Activated CD8-positive, alpha-beta memory T cell treated with anti-CD3 and anti-CD28 coated beads, Interleukin-2, amount 50 U/mL, for 1 hour (primary cell): Measurements from ENCODE around the gene SBF2.

Experiments
- DNase-seq: peaks from one replicate; pipeline ENCODE4 v3.0.0-alpha.2; 2020; ENCODE audit errors: extremely low read depth

The SBF2 gene

DNA sequence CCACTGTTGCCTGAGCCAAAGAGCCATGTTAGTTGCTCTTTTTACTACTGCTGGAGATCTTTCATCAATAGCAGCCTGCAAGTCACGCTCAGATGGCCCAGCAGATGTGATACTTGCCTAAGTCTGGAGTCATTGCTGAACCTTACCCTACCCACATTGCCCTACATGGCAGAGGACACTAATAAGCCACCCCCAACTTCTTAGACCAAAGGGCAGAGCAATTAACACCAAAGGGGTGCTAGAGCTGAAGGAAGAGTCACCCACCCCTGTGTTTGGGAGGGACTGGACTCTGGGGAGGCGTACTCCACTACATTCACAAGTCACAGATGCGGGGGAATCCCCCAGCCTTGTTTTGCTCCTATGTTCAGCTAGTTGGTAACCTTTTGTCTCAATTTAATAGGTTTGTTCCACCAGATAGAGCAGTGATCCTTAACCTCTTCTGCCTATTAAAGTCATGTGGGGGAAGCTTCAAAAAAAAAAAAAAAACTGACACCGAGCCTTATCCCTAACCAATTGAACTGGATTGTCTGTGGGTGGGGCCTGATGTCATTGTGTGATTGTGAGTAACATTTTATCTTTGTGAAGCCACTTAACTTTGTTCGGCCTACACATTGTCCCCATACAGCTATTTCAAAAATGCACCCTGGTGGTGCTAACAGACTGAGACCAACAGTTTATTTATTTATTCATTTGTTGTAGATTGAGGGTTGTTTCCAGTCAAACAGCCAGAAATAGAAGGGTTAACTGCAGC is 23.9 kb upstream of the SBF2 start:
- DNase-seq = no peak

DNA sequence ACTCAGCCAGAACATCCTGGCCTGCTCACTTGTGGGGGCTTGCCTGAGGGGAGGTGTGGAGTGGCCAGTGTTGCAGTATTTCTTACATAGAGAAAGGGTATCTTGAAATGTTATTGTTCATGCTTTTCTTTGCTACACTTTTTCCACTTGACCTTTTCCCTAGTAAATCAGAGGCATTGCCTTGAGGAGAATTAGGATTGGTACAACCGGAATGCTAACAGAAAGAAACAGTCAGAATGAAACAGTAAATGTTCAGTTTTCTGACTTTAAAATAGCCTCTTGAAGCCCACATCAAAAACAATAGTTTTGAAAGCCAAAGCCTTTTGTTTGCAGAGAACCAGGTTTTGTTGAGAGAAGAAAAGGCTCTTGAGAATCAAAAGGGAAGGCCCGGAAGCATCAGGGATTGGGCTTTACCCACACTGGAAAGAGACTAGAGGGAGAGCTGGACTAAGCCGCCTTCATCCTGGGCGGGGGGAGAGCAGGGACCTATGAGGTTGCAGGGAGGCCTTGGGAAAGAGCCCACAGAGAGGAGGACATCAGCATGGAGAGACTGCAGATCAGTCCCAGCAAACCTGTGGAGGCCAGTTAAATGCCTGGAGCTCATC is 23.2 kb upstream of the SBF2 start:
- no peak for DNase-seq

DNA sequence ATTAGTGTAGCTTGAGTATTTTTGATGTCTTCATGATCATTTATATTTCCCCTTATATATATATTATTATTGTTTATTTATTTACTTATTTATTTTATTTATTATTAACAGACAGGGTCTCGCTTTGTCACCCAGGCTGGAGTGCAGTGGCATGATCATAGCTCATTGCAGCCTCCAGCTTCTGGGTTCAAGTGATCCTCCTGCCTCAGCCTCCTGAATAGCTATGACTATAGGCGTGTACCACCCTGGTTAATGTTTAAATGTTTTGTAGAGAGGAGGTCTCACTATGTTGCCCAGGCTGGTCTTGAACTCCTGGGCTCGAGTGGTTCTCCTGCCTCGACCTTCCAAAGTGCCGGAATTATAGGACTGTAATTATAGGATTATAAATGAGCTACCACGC is 21.1 kb upstream of the SBF2 start:
- no peak for DNase-seq

DNA sequence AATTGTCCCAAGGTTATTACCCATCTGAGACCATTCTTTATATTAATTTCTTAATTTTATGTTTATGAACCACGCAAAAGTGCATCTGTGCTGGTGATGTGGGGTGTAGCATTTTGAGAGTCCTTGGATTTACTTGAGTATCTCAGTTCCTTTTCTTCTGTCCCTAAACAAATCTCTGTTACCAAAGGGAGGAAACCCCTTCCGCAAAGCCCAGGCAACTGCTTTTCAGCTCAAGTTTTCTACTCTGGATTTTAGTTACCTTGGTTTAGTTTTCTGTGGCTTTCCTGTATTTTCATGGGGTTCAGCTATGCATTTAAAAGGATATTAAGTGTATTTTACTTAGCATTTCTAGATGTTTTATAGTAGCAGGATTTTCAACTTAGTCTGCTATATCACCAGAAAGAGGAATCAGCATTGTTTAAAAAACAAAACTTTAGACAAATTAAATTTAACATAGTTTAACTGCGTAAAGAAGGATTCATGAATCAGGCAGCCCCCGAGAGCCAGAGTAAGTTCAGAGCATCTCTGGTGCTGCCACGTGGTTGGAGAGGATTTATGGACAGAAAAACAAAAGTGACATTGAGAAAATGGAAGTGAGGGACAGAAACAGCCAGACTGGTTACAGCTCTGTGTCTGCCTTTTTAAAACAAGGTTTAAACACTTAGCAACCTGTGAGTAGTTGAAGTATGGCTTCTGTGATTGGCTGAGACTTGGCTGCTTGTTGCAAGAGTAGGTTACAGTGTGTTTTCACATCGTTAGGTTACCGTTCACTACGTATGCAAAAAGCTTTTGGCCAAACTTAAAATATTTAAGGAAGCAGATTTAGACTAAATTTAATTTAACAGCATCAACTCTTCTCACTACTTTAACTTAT is 20.4 kb upstream of the SBF2 start:
- DNase-seq = no peak

DNA sequence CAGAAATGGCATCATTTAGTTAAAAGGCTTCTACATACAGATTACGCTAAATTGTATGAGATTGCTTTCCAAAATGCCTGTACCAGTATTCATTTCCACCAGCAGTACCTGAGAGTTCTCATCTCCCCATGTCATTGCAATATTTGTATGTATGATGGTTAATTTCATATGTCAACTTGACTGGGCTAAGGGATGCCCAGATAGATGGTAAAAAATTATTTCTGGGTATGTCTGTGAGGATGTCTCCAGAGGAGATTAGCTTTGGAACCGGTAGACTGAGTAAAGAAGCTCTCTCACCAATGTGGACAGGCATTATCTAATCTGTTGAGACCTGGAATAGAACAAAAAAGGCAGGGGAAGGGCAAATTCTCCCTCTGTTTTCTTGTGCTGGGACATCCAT is 17.8 kb upstream of the SBF2 start:
- DNase-seq = no peak

DNA sequence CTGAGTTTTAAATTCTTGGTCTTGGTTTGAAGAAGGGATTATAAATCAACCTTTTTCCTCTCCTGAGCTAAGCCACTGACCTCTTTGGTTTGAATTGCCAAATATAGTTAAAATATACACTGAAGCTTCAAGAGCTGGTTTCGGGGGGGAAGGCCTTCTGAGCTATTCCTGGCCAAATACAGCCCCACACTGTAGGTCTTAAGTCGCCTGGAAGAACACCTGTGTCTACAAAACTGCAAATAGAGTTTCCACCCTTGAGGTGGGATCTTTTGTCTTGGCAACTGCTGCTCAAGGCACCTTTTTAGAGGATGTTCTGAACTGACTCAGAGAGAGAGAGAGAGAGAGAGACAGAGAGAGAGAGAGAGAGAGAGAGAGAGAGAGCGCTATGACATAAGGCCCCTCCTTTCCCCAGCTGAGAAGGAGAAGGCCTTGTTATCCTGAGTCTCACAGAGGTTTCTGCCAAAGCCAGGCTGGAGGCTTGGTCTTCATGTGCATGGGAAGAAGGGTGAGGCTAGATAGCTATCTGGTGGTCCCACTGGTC is 16.4 kb upstream of the SBF2 start:
- DNase-seq = no peak

DNA sequence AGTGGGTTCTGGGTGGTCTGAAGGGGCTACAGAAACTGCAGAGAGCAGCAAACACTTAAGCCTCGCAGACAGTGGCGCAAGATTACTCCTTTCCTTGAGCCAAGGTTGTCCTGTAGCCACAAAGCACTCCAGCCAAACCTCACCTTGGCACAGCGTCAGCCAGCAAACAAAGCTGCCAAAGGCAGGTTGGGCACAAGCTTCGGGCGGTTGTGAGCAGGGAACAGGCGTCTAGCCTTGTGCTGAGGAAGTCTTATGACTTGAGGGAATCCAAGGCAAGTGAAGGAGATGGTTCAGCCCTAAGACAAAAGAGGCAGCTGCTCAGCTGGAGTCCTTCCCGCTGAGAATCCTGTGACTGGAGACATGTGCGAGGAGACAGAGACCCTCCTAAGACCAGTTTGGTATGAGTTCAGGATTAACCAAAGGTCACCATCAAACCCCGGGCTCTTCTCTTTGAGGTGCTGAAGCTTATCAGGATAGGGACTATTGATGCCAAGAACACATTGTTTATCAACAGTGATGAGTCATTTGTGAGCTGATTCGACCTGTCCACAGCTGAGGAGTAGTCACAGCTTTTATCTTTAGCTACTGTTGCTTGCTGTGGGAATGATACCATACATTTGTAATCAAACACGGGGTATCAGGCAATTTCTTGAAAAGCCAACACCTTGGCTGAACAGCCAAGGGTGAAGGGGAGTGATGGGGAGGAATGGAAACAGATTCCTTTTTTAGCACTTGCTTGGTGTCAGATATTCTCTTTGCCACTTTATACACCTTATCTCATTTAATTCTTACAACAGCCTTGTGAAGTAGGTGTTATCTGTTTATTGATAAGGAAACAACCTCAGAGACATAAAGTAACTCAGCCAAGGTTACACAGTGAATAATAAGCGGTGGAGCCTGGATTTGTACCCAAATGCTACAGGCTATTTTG is 15.4 kb upstream of the SBF2 start:
- no peak for DNase-seq

DNA sequence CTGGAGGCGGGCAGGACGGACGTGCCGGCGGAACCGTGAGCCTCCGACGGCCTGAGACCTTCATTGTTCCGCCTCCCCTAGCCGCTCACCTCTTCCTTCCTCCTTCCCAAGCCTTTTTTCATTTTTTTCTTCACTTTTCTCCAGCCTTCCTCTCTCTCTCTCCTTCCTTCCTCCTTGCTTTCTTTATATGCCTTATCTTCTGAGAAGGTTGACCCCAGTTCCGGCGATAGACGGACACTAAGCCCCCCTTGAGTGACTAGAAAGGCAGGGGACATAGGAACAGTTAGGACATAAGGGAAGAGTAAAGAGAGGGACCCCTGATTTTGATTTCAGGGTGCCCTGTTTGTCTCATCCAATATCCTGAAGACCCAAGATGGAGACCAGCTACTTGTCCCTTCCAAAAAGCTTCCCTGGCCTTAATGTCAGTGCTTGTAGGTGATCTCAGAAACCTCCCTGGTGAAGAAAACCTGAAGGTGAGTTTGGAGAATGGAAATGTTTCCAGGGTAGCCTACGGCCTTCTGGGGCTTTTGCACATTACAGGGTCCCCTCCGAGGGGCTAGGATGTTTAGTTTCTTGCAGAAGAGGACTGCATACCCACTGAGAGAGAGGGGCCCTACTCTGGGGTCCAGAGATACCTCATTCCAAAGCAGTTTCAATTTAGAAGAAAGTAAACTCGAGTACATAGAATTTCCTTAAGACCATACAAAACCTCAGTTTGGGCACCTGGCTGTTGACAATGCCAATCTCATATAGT is 14.4 kb upstream of the SBF2 start:
- DNase-seq = no peak

DNA sequence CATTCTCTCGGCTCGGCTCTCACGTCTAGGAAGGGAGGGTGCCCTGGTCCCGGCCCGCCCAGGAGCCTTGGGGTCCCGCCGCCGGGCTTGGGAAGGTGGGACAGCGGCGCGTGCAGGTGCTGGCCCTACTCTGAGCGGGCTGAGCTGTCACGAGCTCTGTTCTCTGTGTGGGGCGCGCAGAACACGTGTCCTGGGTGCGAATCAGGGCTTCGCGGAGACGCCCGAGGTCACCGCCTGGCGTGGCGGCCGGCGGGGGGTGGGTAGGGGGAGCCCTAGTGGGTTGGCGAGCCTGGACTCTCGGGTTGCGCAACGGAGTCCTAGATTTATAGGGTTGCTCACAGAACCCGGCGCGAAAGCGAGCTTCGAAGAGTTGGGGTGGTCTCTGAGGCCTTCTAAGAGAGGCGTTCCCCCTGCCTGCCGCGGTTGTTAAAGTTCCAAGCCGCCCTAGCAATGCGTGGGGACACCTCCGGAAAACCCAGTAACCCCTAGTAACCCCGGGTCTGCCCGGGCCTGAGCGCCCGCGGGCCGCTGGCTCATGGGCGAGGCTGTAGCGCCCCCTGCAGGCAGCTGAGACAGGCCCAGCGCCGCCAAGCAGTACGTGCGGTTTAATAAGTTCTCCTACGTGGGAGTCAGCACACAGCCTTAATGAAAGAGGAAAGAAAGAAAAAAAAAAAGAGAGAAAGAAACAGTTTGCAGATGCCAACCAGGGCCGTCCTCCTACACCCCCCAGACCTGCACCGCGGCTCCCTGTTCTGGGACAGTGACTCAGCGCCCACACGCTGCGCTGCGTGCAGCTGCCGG is 13.6 kb upstream of the SBF2 start:
- DNase-seq = peak; percentile 54

DNA sequence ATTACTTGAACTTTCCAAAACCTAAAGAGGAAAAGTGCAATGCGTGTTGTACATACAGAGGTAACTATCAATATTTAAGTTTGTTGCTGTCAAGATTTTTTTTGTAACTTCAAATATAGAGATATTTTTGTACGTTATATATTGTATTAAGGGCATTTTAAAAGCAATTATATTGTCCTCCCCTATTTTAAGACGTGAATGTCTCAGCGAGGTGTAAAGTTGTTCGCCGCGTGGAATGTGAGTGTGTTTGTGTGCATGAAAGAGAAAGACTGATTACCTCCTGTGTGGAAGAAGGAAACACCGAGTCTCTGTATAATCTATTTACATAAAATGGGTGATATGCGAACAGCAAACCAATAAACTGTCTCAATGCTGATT is 13.0 kb upstream of the SBF2 start:
- DNase-seq = no peak

DNA sequence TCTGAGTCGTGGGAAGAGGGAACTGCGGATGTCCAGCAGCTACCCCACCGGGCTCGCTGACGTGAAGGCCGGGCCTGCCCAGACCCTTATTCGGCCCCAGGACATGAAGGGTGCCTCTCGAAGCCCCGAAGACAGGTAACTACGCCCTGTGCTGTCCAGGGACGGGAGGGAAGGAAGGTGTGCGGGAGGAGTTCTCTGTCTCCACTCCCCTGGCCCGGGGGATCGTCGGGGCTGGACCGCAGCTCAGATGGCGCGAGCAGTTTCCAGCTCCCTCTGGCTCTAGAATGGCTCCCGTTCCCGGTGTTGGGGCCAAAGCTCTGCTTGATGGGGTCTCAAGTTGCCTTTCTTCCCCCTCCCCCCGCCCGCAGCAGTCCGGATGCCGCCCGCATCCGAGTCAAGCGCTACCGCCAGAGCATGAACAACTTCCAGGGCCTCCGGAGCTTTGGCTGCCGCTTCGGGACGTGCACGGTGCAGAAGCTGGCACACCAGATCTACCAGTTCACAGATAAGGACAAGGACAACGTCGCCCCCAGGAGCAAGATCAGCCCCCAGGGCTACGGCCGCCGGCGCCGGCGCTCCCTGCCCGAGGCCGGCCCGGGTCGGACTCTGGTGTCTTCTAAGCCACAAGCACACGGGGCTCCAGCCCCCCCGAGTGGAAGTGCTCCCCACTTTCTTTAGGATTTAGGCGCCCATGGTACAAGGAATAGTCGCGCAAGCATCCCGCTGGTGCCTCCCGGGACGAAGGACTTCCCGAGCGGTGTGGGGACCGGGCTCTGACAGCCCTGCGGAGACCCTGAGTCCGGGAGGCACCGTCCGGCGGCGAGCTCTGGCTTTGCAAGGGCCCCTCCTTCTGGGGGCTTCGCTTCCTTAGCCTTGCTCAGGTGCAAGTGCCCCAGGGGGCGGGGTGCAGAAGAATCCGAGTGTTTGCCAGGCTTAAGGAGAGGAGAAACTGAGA is 12.2 kb upstream of the SBF2 start:
- no peak for DNase-seq

DNA sequence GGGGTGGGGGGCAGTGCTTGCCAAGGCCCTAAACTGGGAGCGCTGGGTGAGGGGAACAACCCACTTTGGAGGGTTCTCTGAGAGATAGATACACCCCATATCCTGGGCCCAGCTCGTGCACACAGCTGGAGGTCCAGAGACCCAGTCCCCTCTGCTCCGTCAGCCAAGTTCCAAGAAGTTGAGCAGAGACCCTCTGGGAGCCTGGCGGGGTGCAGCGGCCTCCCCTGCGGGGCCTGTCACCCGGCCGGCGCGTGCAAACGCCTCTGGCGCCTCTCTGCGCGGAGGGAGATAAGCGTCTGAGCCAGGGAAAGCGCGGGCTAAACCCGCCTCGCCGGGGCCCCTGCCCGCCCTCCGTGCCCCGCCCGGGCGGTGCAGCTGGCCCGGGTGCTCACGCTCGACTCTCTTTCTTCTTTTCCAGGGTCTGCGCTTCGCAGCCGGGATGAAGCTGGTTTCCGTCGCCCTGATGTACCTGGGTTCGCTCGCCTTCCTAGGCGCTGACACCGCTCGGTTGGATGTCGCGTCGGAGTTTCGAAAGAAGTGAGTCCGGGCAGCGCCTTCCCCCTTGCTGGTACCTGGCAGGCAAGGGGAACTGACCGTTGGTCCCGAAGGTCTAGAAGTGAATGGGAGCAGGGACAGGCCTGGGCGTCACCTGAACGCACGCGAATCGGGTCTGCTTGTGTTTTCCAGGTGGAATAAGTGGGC is 11.4 kb upstream of the SBF2 start:
- no peak for DNase-seq

DNA sequence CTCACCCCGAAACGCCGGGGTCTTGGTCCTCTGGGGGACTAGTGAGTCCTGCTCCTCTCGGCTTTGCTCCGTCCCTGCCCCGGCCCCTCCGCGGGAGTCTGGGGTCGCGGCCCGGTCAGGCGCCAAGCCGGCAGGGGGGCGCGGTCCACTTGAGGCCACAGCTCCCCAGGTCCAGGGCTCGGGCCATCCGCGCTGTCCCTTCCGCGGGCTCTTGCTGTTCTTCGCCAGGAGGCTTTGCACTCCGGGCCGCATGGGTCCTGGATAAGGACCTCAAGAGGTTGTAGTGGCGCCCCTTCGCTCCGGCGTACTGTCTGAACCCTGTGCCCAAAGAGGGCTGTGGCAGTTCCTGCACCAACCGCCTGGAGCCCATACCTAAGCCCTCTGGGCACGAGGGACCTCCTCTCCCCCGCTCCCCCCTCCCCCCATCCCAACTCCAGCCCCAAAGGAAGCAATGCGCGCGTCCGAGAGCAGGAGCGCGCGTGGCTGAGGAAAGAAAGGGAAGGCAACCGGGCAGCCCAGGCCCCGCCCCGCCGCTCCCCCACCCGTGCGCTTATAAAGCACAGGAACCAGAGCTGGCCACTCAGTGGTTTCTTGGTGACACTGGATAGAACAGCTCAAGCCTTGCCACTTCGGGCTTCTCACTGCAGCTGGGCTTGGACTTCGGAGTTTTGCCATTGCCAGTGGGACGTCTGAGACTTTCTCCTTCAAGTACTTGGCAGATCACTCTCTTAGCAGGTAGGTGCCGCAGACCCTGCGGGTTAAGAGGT is 10.7 kb upstream of the SBF2 start, which contains the start of gene ADM:
Gene ADM (plus strand): TSS at position 579 of the 767 bp plus-strand sequence. CDS start 628 bp downstream, outside the sequence.
- no peak for DNase-seq

DNA sequence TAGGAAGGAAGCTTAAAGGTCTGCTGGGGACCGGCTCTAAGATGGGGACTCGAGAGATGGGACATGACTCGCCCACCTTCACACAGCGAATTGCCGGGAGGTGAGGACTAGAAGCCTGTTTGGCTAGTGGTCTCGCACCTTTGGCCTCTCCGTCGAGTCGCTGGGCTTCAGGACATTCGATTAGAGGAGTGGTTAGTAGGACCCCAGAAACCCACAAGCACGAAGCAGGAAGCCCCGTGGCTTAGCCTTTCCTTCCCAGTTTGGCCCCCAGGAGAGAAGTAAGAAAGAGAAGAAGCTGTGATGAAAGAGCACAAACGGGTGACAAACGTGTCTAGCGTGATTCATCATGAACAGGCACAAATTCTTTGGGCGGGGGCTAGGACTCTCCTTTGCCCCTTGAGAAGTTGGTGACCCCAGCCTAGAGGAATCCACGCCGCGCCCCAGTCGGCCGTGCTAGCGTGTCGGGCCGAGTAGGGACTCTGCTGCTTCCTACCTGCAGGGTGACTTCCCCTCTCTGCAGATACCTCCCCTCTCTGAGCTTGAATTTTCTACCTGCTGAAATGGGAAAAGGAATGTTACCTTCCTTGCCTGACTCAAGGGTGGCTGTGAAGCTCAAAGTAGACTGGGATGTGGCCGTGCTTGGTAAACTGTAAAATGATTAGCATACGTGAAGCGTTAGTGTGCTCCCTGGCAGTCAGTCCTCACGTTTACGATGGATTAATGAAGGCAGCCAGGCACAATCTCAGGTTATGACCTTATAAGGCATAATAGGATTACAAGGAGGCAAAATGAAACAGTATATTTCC is 9.7 kb upstream of the SBF2 start:
- no peak for DNase-seq

DNA sequence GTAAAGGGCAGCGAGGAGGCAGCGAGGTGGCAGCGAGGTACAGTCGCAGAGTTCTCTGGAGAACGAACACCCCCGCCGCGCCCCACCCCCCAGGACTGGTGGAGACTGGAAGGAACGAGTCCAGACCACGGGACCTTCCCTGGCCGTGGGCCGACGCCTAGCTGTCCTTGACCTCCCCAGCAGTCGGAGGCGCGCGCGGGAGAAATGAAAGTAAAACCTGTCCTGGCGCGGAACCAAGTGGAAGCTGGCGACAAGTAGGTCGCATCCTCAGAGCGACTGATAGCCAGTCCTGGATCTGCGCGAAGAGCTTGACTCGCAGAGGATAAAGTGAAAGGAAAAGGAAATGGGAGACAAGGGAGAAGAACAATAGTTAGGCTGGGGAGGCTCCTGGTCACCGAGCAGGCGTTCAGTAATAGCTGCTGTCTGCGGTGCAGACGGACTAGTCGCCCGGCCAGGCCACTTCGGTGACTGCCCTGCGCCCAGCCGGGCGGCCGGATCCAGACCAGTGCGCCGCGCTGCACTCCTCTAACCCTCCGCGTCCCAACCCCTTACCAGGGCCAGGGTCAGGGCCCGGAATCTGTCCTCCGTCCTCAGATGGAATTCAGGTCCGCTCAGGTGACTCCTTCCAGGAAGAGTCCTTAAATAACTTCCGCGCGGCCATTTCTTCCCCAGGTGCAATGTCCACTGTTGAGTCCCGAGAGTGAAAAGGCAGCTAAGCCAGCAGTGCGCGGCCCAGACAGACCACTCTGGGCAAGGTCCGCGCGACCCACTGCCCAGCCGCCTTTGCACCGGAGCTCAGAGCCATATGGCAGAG is 8.9 kb upstream of the SBF2 start:
- no peak for DNase-seq
